Fibroblast of skin of right biceps (primary cell): ENCODE measurements around the gene DDTL.

Source experiments
- DNase-seq: peaks from one replicate; pipeline ENCODE4 v3.0.0-alpha.2; 2013

DDTL gene

DNA sequence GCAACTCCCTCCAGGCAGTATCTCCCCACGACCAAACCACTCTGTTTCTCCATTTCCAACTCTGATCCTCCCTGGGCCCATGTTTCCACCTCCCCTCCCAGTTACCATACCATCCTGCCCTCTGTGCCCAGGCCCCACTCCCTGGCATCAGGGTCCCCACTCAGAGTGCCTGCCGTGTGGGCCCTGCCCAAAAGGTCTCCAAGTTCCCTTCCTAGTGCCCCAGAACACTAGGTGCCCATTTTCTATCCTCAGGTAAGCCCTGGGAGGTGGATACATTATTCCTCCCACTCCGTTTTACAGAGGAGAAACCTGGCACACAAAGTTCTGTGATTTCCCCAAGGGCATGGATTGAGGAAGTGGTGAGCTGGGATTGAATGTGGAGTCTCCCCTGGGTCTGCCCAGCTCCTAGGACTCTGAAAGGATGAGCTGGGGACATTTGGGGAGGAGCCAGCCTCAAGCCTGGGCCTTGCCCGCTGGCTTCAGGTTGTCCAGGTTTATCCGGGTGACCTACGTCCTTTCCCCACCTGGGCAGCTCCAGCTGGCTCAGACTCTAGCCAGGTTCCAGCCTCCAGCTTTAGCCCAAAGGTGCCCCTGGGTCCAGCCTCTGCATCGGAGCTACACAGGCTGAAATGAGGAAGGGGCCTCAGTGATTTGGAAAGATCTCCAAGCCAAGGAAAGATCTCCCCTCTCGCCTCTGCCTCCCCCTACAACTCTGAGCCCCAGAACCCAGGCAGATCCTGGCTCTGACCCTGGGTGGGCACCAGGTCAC lies 40.7 kb downstream of the DDTL start:
- no peak for DNase-seq

DNA sequence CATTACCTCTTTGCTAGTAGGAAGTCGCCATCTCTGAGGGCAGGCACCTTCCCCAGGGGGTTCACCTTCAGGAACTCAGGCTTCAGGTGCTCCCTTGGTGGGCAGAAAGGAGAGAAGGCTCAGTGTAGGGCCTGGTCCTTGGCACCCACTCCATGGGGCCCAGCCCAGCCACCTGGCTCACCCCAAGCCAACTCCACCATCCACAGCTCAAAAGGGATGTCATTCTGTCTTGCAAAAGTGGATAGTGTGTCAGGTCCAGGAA lies 41.3 kb downstream of the DDTL start:
- no peak for DNase-seq

DNA sequence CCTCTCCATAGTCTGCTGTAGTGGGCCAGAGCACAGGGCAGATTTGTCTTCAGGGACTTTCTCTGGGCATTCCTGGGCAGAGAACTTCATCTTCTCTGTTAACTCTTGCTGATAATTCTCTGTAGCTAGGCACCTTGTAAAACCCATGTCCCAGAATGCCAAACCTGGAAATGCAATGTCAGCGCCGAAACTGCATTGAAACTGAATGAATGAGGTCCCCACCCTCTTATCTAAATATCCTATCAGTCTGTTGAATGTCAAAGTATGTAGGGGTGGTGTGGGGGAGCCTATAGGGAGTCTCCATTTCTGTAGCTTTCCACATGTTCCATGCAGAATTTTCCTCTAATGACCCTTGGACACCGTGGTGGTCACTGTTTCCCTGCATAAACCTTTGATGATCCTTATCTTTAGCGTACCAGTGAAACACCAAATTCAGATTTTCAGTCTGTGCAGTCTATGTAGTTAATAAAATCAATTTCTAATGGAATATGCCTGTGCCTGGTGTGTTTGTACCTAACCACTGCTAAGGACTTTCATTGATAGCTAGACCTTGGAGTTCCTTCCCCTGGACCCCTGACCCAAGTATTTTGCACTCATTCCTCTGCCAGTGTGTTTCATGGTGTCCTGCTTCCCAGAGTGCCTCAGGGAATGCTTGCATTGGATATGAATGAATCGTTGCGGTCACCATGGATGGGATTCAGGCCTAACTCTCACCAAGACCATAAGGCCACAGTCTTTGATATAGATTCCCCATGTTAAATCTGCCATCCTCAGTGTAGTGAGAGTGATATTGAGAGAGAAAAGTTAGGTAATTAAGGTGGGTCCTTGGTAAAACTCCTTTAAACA lies 41.9 kb downstream of the DDTL start:
- DNase-seq, result no peak

DNA sequence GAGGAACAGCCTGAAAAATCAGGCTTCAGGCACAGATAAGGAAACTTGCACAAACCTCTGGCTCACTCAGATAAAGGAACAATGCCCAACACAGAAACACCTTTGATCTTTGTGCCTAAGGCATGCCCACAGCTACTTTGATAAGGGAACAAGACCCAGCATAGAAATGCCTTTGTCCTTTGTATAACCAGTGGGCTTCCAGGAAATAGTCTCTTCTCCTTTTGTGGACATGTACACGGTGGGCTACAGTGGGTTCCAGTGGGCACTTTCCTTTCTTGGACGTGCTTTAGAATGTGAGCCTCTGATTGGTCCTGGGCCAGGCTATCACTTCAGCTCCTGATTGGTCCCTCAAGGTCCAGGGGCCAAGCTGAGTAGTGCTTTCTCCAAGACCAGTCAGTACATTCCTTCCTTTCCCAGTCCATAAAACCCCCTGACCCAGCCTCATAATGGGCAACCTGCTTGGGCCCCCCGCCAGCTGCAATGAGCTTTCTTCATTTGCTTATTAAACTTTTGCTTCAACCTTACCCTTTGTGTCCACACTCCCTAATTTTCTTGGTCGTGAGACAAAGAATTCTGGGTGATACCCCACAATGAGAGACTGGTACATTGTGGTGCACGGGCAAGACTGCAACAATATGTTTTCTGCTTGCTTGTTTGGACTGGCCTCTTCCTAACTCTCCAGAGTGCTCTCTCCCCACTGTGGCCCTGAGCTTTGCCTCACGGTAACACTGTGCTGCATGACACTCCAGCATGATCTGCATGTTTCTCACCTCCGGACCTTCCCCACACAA lies 42.7 kb downstream of the DDTL start:
- no peak for DNase-seq

DNA sequence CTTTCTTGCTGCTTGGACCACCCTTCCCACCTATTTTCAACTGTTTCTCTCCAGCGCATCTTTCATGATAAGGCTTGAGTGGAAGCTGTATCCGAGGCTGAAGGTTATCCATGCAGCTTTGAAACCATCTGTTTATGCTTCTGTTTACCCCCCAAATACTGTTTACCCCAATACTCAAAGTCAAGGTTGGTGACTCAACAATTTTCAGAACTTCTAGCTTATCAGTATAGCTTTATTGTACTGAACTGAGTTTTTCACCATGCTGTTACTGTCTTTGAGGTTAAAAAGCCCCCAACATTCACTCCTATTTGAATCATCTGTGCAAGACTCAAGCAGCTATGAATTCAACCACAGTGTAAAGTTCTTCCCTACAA lies 43.3 kb downstream of the DDTL start:
- DNase-seq, result no peak

DNA sequence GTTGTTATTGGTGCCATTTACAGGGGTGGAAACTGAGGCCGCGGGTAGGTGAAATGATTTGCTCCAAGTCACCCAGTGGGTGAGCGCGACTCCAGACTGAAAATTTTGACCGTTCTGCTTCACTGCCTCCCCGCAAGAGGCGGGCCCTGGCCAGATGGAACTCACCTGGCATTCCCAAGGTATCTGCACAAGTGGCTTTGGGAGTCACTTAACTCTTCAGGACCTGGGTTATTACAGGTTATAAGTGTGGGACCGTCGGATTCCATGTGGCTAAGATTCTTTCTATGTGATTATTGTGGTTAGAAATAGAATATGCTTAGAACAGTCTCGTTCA lies 45.0 kb downstream of the DDTL start:
- no peak for DNase-seq

DNA sequence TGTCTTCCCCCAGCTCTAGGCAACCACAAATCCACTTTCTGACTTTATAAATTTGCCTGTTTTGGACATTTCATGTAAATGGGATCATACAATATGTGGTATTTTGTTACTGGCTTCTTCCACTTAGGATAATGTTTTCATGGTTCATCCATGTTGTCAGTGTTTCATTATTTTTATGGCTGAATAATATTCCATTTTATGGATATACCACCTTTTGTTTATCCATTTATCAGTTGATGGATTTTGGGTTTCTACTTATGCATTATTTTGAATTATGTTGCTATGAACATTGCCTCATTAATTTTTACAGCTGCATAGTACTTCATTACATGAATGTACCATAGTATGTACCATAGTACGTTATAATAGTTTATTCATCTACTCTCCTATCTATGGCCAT lies 49.5 kb downstream of the DDTL start:
- no peak for DNase-seq

DNA sequence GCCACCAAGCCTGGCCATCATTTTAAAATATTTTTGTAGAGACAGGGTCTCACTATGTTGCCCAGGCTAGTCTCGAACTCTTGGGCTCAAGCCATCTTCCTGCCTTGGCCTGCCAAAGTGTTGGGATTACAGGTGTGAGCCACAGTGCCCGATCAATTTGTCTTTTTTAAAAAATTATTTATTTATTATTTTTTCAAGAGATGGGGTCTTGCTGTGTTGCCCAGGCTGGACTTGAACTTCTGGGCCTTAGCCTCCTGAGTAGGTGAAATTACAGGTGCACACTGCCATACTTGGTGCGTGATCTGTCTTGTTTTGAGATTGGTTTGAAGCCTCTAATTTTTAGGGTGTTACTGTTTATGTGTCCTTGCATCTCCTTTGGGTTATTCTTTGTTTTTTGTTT lies 54.6 kb downstream of the DDTL start:
- no peak for DNase-seq
